HCT116 (cell line): Measurements from ENCODE around the gene RGS7. TPM values are rescaled to one million over a fixed set of nuclear protein-coding genes. Genes with fewer than 3 reads are reported as not detected.

ENCODE experiments used
- ATAC-seq: fragments of 200-7000 bp; cut with Tn5 transposase; 2 replicates; pipeline ENCODE4 v1.9.1; 2020; ENCODE audit warnings: mild to moderate bottlenecking, moderate library complexity
- BruUV-seq: library from RNA; stranded (reverse); fragments of 400-500 nt; replicated peaks from 2 replicates; lab custom pipeline; 2021; lab: Mats Ljungman, UMichigan
- CTCF ChIA-PET: fragments of 300-600 bp; sonication (Branson Sonifier 250); formaldehyde crosslinking; loops from one replicate; lab custom pipeline; 2021; ENCODE audit warnings: antibody characterized with exemption; lab: Charles Lee
- POLR2A ChIA-PET: fragments of 300-600, 350-600 bp; sonication (Branson Sonifier 250); formaldehyde crosslinking; loops from one replicate; lab custom pipeline; 2021; ENCODE audit warnings: antibody characterized with exemption; lab: Charles Lee
- RAD21 ChIA-PET, 2 experiments: fragments of 300-600 bp; sonication (Branson Sonifier 250); formaldehyde crosslinking; loops; one replicate each; lab custom pipeline; 2023; ENCODE audit warnings: low total read pairs in 2 of 2; ENCODE audit not compliant: uncharacterized antibody in 2 of 2, unreplicated experiment in 2 of 2, low non-redundant PET in 1 of 2; lab: Charles Lee
- DNase-seq: peaks from one replicate; pipeline ENCODE4 v3.0.0-alpha.2; 2010; ENCODE audit warnings: low read depth, low spot score
- H2AFZ ChIP-seq: fragments of 200-600 bp; shearing (Covaris generic), sonication (generic); 2 replicates; pipeline ENCODE4 v1.6.1; 2017; ENCODE audit warnings: low read depth, mixed run types, mixed read lengths, antibody characterized with exemption, low read length; ENCODE audit not compliant: poor library complexity, severe bottlenecking
- H3K27ac ChIP-seq: 2 replicates; pipeline ENCODE4 v1.5.1; 2012; ENCODE audit warnings: low read depth, low read length
- H3K27me3 ChIP-seq: fragments of 200-600 bp; sonication (generic); 2 replicates; pipeline ENCODE4 v1.6.1; 2016; ENCODE audit warnings: mixed run types, low read length, mixed read lengths; ENCODE audit not compliant: insufficient read depth
- H3K36me3 ChIP-seq, 2 experiments: fragments of 200-500 bp in 1 of 2; fragments of 200-600 bp in 1 of 2; sonication (Bioruptor generic) in 1 of 2; sonication (generic) in 1 of 2; 2 replicates each; pipeline versions ENCODE4 v1.5.1 to v1.6.1; 2014 to 2016; ENCODE audit warnings: low read length in 2 of 2, inconsistent platforms in 1 of 2, mixed read lengths in 1 of 2, mixed run types in 1 of 2; ENCODE audit not compliant: insufficient read depth in 2 of 2, control insufficient read depth in 1 of 2
- H3K4me1 ChIP-seq, 2 experiments: fragments of 200-600 bp in 1 of 2; sonication (generic) in 1 of 2; 2 replicates each; pipeline versions ENCODE4 v1.5.1 to v1.6.1; 2012 to 2017; ENCODE audit warnings: low read length in 2 of 2, inconsistent platforms in 1 of 2, mild to moderate bottlenecking in 1 of 2, mixed read lengths in 1 of 2, mixed run types in 1 of 2, moderate library complexity in 1 of 2; ENCODE audit not compliant: insufficient read depth in 2 of 2, control insufficient read depth in 1 of 2
- H3K4me2 ChIP-seq: fragments of 200-600 bp; sonication (generic); 2 replicates; pipeline ENCODE4 v1.6.1; 2017; ENCODE audit warnings: mixed run types, low read length, mixed read lengths
- H3K4me3 ChIP-seq, 2 experiments: fragments of 200-600 bp in 1 of 2; sonication (generic) in 1 of 2; replicated peaks in 1 of 2; 2 replicates each; pipeline ENCODE4 v1.5.1; 2011 to 2016; ENCODE audit warnings: low read length in 2 of 2, control low read depth in 1 of 2, low read depth in 1 of 2, mild to moderate bottlenecking in 1 of 2, mixed read lengths in 1 of 2, mixed run types in 1 of 2
- H3K79me2 ChIP-seq: fragments of 200-600 bp; sonication (generic); 2 replicates; pipeline ENCODE4 v1.6.1; 2017; ENCODE audit warnings: mild to moderate bottlenecking, mixed run types, low read length, moderate library complexity, mixed read lengths; ENCODE audit not compliant: insufficient read depth
- H3K9ac ChIP-seq: fragments of 200-600 bp; sonication (generic); 2 replicates; pipeline ENCODE4 v1.6.1; 2016; ENCODE audit warnings: low read length, mixed read lengths
- H3K9me2 ChIP-seq: fragments of 200-600 bp; sonication (generic), shearing (Covaris generic); 2 replicates; pipeline ENCODE4 v1.6.1; 2017; ENCODE audit warnings: mixed run types, mild to moderate bottlenecking, moderate library complexity; ENCODE audit not compliant: insufficient read depth
- H3K9me3 ChIP-seq, 2 experiments: fragments of 200-500 bp in 1 of 2; fragments of 200-600 bp in 1 of 2; sonication (Bioruptor generic) in 1 of 2; sonication (generic) in 1 of 2; 2 replicates each; pipeline ENCODE4 v1.6.1; 2014 to 2017; ENCODE audit warnings: low read length in 2 of 2, mixed read lengths in 2 of 2, inconsistent platforms in 1 of 2, low read depth in 1 of 2, mild to moderate bottlenecking in 1 of 2, mixed run types in 1 of 2, moderate library complexity in 1 of 2; ENCODE audit not compliant: control insufficient read depth in 1 of 2, insufficient read depth in 1 of 2
- H4K20me1 ChIP-seq: fragments of 200-600 bp; sonication (generic), shearing (Covaris generic); 2 replicates; pipeline ENCODE4 v1.6.1; 2017; ENCODE audit warnings: mixed run types, mild to moderate bottlenecking, moderate library complexity; ENCODE audit not compliant: insufficient read depth
- ATF3 ChIP-seq: IDR thresholded peaks from 2 replicates; pipeline ENCODE4 v1.6.1; 2012
- CBX3 ChIP-seq: IDR thresholded peaks from 2 replicates; pipeline ENCODE4 v1.6.1; 2012; ENCODE audit warnings: low read depth
- CEBPB ChIP-seq: IDR thresholded peaks from 2 replicates; pipeline ENCODE4 v1.6.1; 2012; ENCODE audit warnings: low read depth
- EGR1 ChIP-seq: IDR thresholded peaks from 2 replicates; pipeline ENCODE4 v1.6.1; 2012; ENCODE audit warnings: low read depth
- ELF1 ChIP-seq: IDR thresholded peaks from 2 replicates; pipeline ENCODE4 v1.6.1; 2012; ENCODE audit warnings: low read depth, borderline replicate concordance
- EZH2 ChIP-seq: fragments of 200-600 bp; sonication (generic); IDR thresholded peaks from 2 replicates; pipeline ENCODE4 v1.6.1; 2017; ENCODE audit warnings: antibody characterized with exemption, mixed run types
- EZH2phosphoT487 ChIP-seq: fragments of 200-600 bp; IDR thresholded peaks from 2 replicates; pipeline ENCODE4 v1.6.1; 2018; ENCODE audit warnings: antibody characterized with exemption, borderline replicate concordance
- MAX ChIP-seq: IDR thresholded peaks from 2 replicates; pipeline ENCODE4 v1.6.1; 2012
- REST ChIP-seq: IDR thresholded peaks from 2 replicates; pipeline ENCODE4 v1.6.1; 2012; ENCODE audit warnings: low read depth
- SP1 ChIP-seq: IDR thresholded peaks from 2 replicates; pipeline ENCODE4 v1.6.1; 2012; ENCODE audit warnings: low read depth
- TCF7L2 ChIP-seq: IDR thresholded peaks from 2 replicates; pipeline ENCODE4 v1.7.0; 2011; ENCODE audit warnings: borderline replicate concordance, inconsistent platforms; ENCODE audit not compliant: insufficient read depth, insufficient read length; ENCODE audit errors: extremely low read depth
- YY1 ChIP-seq: IDR thresholded peaks from 2 replicates; pipeline ENCODE4 v1.6.1; 2011; ENCODE audit warnings: low read length, low read depth, moderate library complexity, mild to moderate bottlenecking; ENCODE audit not compliant: insufficient replicate concordance; ENCODE audit errors: extremely low read depth
- ZBTB33 ChIP-seq: IDR thresholded peaks from 2 replicates; pipeline ENCODE4 v1.6.1; 2011; ENCODE audit warnings: mild to moderate bottlenecking, low read length, moderate library complexity; ENCODE audit not compliant: insufficient replicate concordance; ENCODE audit errors: extremely low read depth
- ZFX ChIP-seq: fragments of 450-650 bp; IDR thresholded peaks from 2 replicates; pipeline ENCODE4 v1.6.1; 2017
- ZNF274 ChIP-seq: fragments of 200-500 bp; sonication (Bioruptor generic); IDR thresholded peaks from 2 replicates; pipeline ENCODE4 v1.6.1; 2014; ENCODE audit warnings: mild to moderate bottlenecking, low read depth, low read length, inconsistent platforms
- intact Hi-C: fragments of 100-400 bp; cut with micrococcal nuclease; formaldehyde crosslinking; loops from 2 replicates; pipeline ENCODE4 v1.10.0; 2022
- total RNA-seq: library from RNA; stranded (reverse); gene quantifications from one replicate; pipeline ENCODE4 v1.2.1, GENCODE V29; 2021; ENCODE audit not compliant: unreplicated experiment

RGS7 gene
- total RNA-seq, 1 experiment from 2014 or later = not detected

- TF ChIP-seq REST (no peak), EZH2phosphoT487 (no peak), EGR1 (no peak), MAX (no peak), ZFX (no peak), YY1 (no peak), CBX3 (no peak)
- TF ChIP-seq, all 23 proteins: peak for 0
These were observed 311.3 kb downstream of the RGS7 start (continued) for GRCh38 chr1:241045659-241046058.

GRCh38 chr1:241034203-241034936 is 322.6 kb downstream of the RGS7 start:
- Histone ChIP-seq H3K4me1 (no peaks in the 10 kb centered on the region), H3K9ac (no peak overlapping the region), H3K9me2 (no peaks in the 10 kb centered on the region), H3K27me3 (no peaks in the 10 kb centered on the region), H3K36me3 (no peaks in the 10 kb centered on the region), H3K79me2 (no peaks in the 10 kb centered on the region), H4K20me1 (no peaks in the 10 kb centered on the region), H3K4me2 (no peak overlapping the region), H3K4me3 (no peak overlapping the region), H2AFZ (no peak overlapping the region), H3K27ac (no peak overlapping the region), H3K9me3 (peaks cover 2 to 5% of the 10 kb centered on the region in 2 experiments; a peak in 1 of 4 replicates)
- ChIA-PET CTCF (no interaction called here), RAD21 (no interaction called here), POLR2A (no interaction called here)
- intact Hi-C loops = no loop called here
- BruUV-seq = no TSS peak
- TF ChIP-seq ZBTB33 (no peak), EZH2 (no peak), SP1 (no peak), TCF7L2 (no peak), ZNF274 (no peak), CEBPB (no peak), ATF3 (no peak), EGR1 (no peak), ELF1 (no peak)
- ATAC-seq (no peak), DNase-seq (no peak)
